HEK293 (cell line): ENCODE data around the gene MAP2.

ENCODE experiments used
- CTCF ChIA-PET: fragments of 350-600 bp; formaldehyde crosslinking; extraction: SDS; loops from one replicate; lab custom pipeline; 2021; ENCODE audit warnings: antibody characterized with exemption; lab: Yijun Ruan, JAX
- POLR2A ChIA-PET: fragments of 300-600 bp; formaldehyde crosslinking; extraction: SDS; loops from one replicate; lab custom pipeline; 2020; ENCODE audit warnings: antibody characterized with exemption, inconsistent platforms; lab: Yijun Ruan, JAX
- H3K27ac ChIP-seq: fragments of 200-500 bp; sonication (Bioruptor generic); 2 replicates; pipeline ENCODE4 v1.5.1; 2014; ENCODE audit warnings: low read depth, low read length, control low read depth, inconsistent platforms; ENCODE audit errors: extremely low read depth
- H3K36me3 ChIP-seq, 2 experiments: fragments of 200-500 bp in 1 of 2; sonication (Bioruptor generic) in 1 of 2; 1 replicate in 1 of 2; 2 replicates in 1 of 2; pipeline ENCODE4 v1.5.1; 2014 to 2017; ENCODE audit warnings: inconsistent platforms in 2 of 2, low read length in 2 of 2; ENCODE audit not compliant: control insufficient read depth in 2 of 2, insufficient read depth in 1 of 2
- H3K4me1 ChIP-seq: fragments of 200-500 bp; sonication (Bioruptor generic); 2 replicates; pipeline ENCODE4 v1.5.1; 2014; ENCODE audit warnings: mild to moderate bottlenecking, low read length, inconsistent platforms; ENCODE audit not compliant: control insufficient read depth, insufficient read depth
- H3K4me3 ChIP-seq: 2 replicates; pipeline ENCODE4 v1.5.1; 2011; ENCODE audit warnings: low read depth, mild to moderate bottlenecking, control low read depth, low read length, moderate library complexity
- H3K9me3 ChIP-seq: fragments of 200-500 bp; sonication (Bioruptor generic); 2 replicates; pipeline ENCODE4 v1.5.1; 2014; ENCODE audit warnings: low read depth, low read length, inconsistent platforms; ENCODE audit not compliant: control insufficient read depth, insufficient read depth
- FEZF1 ChIP-seq: fragments of 450-650 bp; formaldehyde crosslinking; IDR thresholded peaks from 2 replicates; pipeline ENCODE4 v1.5.1; 2016; ENCODE audit warnings: missing biosample characterization, missing genetic modification characterization
- GLI2 ChIP-seq: fragments of 450-650 bp; formaldehyde crosslinking; IDR thresholded peaks from 2 replicates; pipeline ENCODE4; 2017; ENCODE audit warnings: missing biosample characterization, missing genetic modification characterization, low read depth, borderline replicate concordance
- KLF10 ChIP-seq: fragments of 450-650 bp; IDR thresholded peaks from 2 replicates; pipeline ENCODE4 v1.5.1; 2018; ENCODE audit warnings: missing biosample characterization, mild to moderate bottlenecking, missing genetic modification characterization
- KLF7 ChIP-seq: fragments of 450-650 bp; formaldehyde crosslinking; IDR thresholded peaks from 2 replicates; pipeline ENCODE4 v1.5.1; 2016; ENCODE audit warnings: missing biosample characterization, missing genetic modification characterization, borderline replicate concordance
- MZF1 ChIP-seq: fragments of 450-650 bp; formaldehyde crosslinking; IDR thresholded peaks from 2 replicates; pipeline ENCODE4 v1.5.1; 2017; ENCODE audit warnings: missing biosample characterization, missing genetic modification characterization, borderline replicate concordance
- PRDM1 ChIP-seq: fragments of 450-650 bp; formaldehyde crosslinking; IDR thresholded peaks from 2 replicates; pipeline ENCODE4; 2016; ENCODE audit warnings: missing biosample characterization, missing genetic modification characterization
- RBAK ChIP-seq: fragments of 450-650 bp; formaldehyde crosslinking; IDR thresholded peaks from 2 replicates; pipeline ENCODE4 v1.5.1; 2016; ENCODE audit warnings: missing biosample characterization, missing genetic modification characterization
- SALL2 ChIP-seq: fragments of 450-650 bp; formaldehyde crosslinking; IDR thresholded peaks from 2 replicates; pipeline ENCODE4 v1.5.0; 2017; ENCODE audit warnings: missing biosample characterization, mild to moderate bottlenecking, missing genetic modification characterization, borderline replicate concordance
- WT1 ChIP-seq: fragments of 450-650 bp; formaldehyde crosslinking; IDR thresholded peaks from 2 replicates; pipeline ENCODE4 v1.5.1; 2016; ENCODE audit warnings: missing biosample characterization, missing genetic modification characterization
- ZNF16 ChIP-seq: fragments of 450-650 bp; formaldehyde crosslinking; IDR thresholded peaks from 2 replicates; pipeline ENCODE4 v1.5.1; 2016; ENCODE audit warnings: low read depth, missing biosample characterization, missing genetic modification characterization
- ZNF184 ChIP-seq: fragments of 450-650 bp; IDR thresholded peaks from 2 replicates; pipeline ENCODE4 v1.5.1; 2018; ENCODE audit warnings: missing biosample characterization, mild to moderate bottlenecking, missing genetic modification characterization
- ZNF311 ChIP-seq: fragments of 450-650 bp; formaldehyde crosslinking; IDR thresholded peaks from 2 replicates; pipeline ENCODE4 v1.5.1; 2017; ENCODE audit warnings: missing biosample characterization, missing genetic modification characterization, borderline replicate concordance
- ZNF391 ChIP-seq: fragments of 450-650 bp; formaldehyde crosslinking; IDR thresholded peaks from 2 replicates; pipeline ENCODE4 v1.5.1; 2016; ENCODE audit warnings: low read depth, missing biosample characterization, missing genetic modification characterization, borderline replicate concordance
- ZNF404 ChIP-seq: fragments of 450-650 bp; formaldehyde crosslinking; IDR thresholded peaks from 2 replicates; pipeline ENCODE4 v1.5.1; 2017; ENCODE audit warnings: missing biosample characterization, missing genetic modification characterization
- ZNF426 ChIP-seq: fragments of 450-650 bp; formaldehyde crosslinking; IDR thresholded peaks from 2 replicates; pipeline ENCODE4 v1.5.1; 2017; ENCODE audit warnings: missing biosample characterization, missing genetic modification characterization, mild to moderate bottlenecking, inconsistent platforms, moderate library complexity
- ZNF514 ChIP-seq: fragments of 450-650 bp; formaldehyde crosslinking; IDR thresholded peaks from 2 replicates; pipeline ENCODE4 v1.5.1; 2016; ENCODE audit warnings: missing biosample characterization, missing genetic modification characterization
- ZNF529 ChIP-seq: fragments of 450-650 bp; formaldehyde crosslinking; IDR thresholded peaks from 2 replicates; pipeline ENCODE4 v1.5.1; 2017; ENCODE audit warnings: missing genetic modification characterization, missing biosample characterization; ENCODE audit not compliant: insufficient replicate concordance
- ZNF544 ChIP-seq: fragments of 450-650 bp; formaldehyde crosslinking; IDR thresholded peaks from 2 replicates; pipeline ENCODE4 v1.5.0; 2017; ENCODE audit warnings: missing biosample characterization, missing genetic modification characterization
- ZNF561 ChIP-seq: fragments of 450-650 bp; IDR thresholded peaks from 2 replicates; pipeline ENCODE4 v1.5.1; 2018; ENCODE audit warnings: missing biosample characterization, missing genetic modification characterization, borderline replicate concordance
- ZNF600 ChIP-seq: fragments of 450-650 bp; formaldehyde crosslinking; IDR thresholded peaks from 2 replicates; pipeline ENCODE4 v1.5.1; 2016; ENCODE audit warnings: missing biosample characterization, missing genetic modification characterization
- ZNF621 ChIP-seq: fragments of 450-650 bp; formaldehyde crosslinking; IDR thresholded peaks from 2 replicates; pipeline ENCODE4 v1.5.1; 2017; ENCODE audit warnings: missing biosample characterization, missing genetic modification characterization
- ZNF626 ChIP-seq: fragments of 450-650 bp; sonication (Bioruptor Pico); formaldehyde crosslinking; IDR thresholded peaks from 2 replicates; pipeline ENCODE4 v1.5.1; 2018; ENCODE audit warnings: missing biosample characterization, missing genetic modification characterization, inconsistent platforms
- ZNF670 ChIP-seq: fragments of 450-650 bp; formaldehyde crosslinking; IDR thresholded peaks from 2 replicates; pipeline ENCODE4 v1.5.1; 2016; ENCODE audit warnings: missing biosample characterization, missing genetic modification characterization, low read depth
- ZNF830 ChIP-seq: fragments of 450-650 bp; IDR thresholded peaks from 2 replicates; pipeline ENCODE4 v1.5.0; 2018; ENCODE audit warnings: missing biosample characterization, missing genetic modification characterization, low read depth, mild to moderate bottlenecking, moderate library complexity
- ZSCAN16 ChIP-seq: fragments of 450-650 bp; formaldehyde crosslinking; IDR thresholded peaks from 2 replicates; pipeline ENCODE4 v1.5.1; 2016; ENCODE audit warnings: missing biosample characterization, missing genetic modification characterization
- ZSCAN23 ChIP-seq: fragments of 450-650 bp; formaldehyde crosslinking; IDR thresholded peaks from 2 replicates; pipeline ENCODE4 v1.5.1; 2016; ENCODE audit warnings: missing biosample characterization, missing genetic modification characterization
- TF ChIP-seq, protein P1 (sequence below): fragments of 450-650 bp; formaldehyde crosslinking; IDR thresholded peaks from 2 replicates; pipeline ENCODE4 v1.5.1; 2016; ENCODE audit warnings: missing biosample characterization, missing genetic modification characterization
- TF ChIP-seq, protein P2 (sequence below): fragments of 450-650 bp; formaldehyde crosslinking; IDR thresholded peaks from 2 replicates; pipeline ENCODE4 v1.5.1; 2016; ENCODE audit warnings: missing biosample characterization, missing genetic modification characterization
- TF ChIP-seq, protein P3 (sequence below): fragments of 450-650 bp; formaldehyde crosslinking; IDR thresholded peaks from 2 replicates; pipeline ENCODE4 v1.5.1; 2017; ENCODE audit warnings: missing biosample characterization, missing genetic modification characterization
- TF ChIP-seq, protein P4 (sequence below): fragments of 450-650 bp; formaldehyde crosslinking; IDR thresholded peaks from 2 replicates; pipeline ENCODE4 v1.5.1; 2016; ENCODE audit warnings: missing biosample characterization, missing genetic modification characterization

The MAP2 gene

DNA sequence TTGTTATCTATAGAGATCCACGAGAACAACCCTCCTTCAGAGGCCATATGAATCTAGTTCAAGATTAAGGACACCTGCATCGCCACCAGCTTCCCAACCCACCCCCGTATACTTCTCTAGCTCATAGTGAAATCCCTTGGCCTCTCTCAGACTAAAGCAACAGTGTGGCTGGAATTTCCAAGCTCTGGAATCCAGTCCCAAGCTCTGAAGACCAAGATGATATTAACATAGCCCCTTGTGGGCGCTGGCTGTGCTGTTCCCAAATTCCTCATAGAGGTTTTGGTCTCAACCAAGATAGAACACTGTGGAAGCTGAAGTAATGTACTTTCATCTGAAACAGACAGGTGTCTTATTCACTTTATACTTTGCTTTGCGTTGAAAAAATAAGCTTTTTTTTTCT is 139.6 kb downstream of the MAP2 start (continued):
- no peak for TF ChIP-seq ZNF670 (tag by site-specific recombination)

DNA sequence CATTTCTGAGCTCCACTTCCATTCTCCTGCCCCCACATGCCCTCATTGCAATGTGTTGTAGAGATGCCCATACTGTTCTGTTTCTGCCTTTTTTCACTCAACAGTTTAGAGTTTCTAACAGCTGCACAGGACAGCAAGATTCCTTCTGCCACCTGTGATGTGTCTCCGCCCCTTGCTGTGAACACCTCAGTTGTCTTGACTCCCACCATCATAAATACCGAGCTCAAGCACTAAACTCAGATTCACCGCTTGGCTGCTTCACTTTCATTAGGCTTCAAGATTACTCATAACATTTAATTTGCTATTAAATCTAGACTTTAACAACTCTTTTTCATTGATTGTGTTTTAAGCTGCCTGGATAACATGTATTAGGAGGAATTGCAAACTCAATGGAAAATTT is 141.0 kb downstream of the MAP2 start:
- no peak for TF ChIP-seq ZNF621 (tag by site-specific recombination)
- no peak for TF ChIP-seq GLI2 (tag by site-specific recombination)
- TF ChIP-seq ZNF404 (tag by site-specific recombination), result no peak
- TF ChIP-seq FEZF1 (tag by site-specific recombination), result no peak
- TF ChIP-seq WT1 (tag by site-specific recombination), result no peak
- TF ChIP-seq ZSCAN16 (tag by site-specific recombination), result no peak
- TF ChIP-seq, protein P1, sequence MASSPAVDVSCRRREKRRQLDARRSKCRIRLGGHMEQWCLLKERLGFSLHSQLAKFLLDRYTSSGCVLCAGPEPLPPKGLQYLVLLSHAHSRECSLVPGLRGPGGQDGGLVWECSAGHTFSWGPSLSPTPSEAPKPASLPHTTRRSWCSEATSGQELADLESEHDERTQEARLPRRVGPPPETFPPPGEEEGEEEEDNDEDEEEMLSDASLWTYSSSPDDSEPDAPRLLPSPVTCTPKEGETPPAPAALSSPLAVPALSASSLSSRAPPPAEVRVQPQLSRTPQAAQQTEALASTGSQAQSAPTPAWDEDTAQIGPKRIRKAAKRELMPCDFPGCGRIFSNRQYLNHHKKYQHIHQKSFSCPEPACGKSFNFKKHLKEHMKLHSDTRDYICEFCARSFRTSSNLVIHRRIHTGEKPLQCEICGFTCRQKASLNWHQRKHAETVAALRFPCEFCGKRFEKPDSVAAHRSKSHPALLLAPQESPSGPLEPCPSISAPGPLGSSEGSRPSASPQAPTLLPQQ (tag by site-specific recombination), result no peak
- no peak for TF ChIP-seq RBAK (tag by site-specific recombination)
- no peak for TF ChIP-seq ZNF626
- TF ChIP-seq SALL2 (tag by site-specific recombination), result no peak
- TF ChIP-seq ZNF544, result no peak
- TF ChIP-seq ZNF561, result no peak
- no peak for TF ChIP-seq ZNF184
- TF ChIP-seq ZNF529 (tag by site-specific recombination), result no peak
- no peak for TF ChIP-seq ZNF600 (tag by site-specific recombination)
- no peak for TF ChIP-seq KLF10 (tag by site-specific recombination)
- TF ChIP-seq, all 188 proteins: peak for 0
- Histone ChIP-seq H3K9me3 (no peaks in the 10 kb centered on the region), H3K36me3 (no peaks in the 10 kb centered on the region), H3K4me1 (no peaks in the 10 kb centered on the region), H3K4me3 (no peak overlapping the region), H3K27ac (no peak overlapping the region)
- POLR2A ChIA-PET, result no interaction called here
- CTCF ChIA-PET, result interaction anchor here (0.6 to 6.5 kb wide), 3 partner anchors 8 to 230 kb away, joined by 4 to 23 read pairs (median 6); no protein-coding TSS in a partner anchor

DNA sequence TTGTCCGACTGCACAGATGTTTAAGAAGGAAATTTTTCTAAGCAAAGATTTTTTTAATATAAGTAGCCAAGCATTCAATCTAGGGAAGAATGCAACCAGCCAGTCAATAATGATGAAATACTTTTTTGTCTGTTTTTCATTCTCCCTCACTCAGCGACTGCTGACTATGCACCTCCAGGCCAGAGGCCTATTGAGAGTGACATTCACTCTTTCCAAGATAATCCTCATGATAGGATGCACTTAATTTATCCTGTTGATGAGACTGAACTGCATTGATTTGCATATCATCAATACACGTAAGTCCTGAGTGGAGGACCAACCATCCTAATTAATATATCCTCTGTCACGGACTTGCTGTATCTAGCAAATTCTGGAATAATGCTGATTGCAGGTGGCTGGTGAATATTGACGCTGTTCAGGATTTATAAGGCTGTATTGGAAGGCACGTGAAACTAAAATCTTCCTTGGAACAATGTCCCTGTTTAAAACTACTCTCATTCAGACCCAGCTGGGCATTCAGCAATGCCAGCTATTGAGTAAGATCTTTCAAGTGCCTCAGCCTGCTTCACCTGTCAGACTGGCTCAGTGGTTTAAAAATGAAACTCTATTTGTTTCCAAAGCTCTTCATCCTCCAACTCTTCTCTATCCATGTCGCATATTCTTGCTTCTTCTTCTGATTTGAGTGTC is 142.2 kb downstream of the MAP2 start:
- H3K9me3 ChIP-seq, result no peaks in the 10 kb centered on the region
- POLR2A ChIA-PET, result no interaction called here
- no peaks in the 10 kb centered on the region for H3K36me3 ChIP-seq
- H3K4me3 ChIP-seq, result no peak overlapping the region
- H3K27ac ChIP-seq, result no peak overlapping the region
- H3K4me1 ChIP-seq, result no peaks in the 10 kb centered on the region
- CTCF ChIA-PET, result interaction anchor here (1.6 to 6.5 kb wide), 2 partner anchors 9 to 231 kb away, joined by 6 to 23 read pairs; no protein-coding TSS in a partner anchor
- TF ChIP-seq, protein P2, sequence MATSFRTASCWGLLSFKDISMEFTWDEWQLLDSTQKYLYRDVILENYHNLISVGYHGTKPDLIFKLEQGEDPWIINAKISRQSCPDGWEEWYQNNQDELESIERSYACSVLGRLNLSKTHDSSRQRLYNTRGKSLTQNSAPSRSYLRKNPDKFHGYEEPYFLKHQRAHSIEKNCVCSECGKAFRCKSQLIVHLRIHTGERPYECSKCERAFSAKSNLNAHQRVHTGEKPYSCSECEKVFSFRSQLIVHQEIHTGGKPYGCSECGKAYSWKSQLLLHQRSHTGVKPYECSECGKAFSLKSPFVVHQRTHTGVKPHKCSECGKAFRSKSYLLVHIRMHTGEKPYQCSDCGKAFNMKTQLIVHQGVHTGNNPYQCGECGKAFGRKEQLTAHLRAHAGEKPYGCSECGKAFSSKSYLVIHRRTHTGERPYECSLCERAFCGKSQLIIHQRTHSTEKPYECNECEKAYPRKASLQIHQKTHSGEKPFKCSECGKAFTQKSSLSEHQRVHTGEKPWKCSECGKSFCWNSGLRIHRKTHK (tag by site-specific recombination), result no peak
- TF ChIP-seq ZNF830 (no peak), KLF7 (no peak), ZSCAN23 (no peak), PRDM1 (tag by site-specific recombination) (no peak), ZNF514 (tag by site-specific recombination) (no peak), ZNF311 (no peak), ZNF391 (tag by site-specific recombination) (no peak), MZF1 (no peak), SALL2 (tag by site-specific recombination) (no peak), ZNF16 (tag by site-specific recombination) (no peak), ZNF426 (tag by site-specific recombination) (no peak)
- TF ChIP-seq, protein P3, sequence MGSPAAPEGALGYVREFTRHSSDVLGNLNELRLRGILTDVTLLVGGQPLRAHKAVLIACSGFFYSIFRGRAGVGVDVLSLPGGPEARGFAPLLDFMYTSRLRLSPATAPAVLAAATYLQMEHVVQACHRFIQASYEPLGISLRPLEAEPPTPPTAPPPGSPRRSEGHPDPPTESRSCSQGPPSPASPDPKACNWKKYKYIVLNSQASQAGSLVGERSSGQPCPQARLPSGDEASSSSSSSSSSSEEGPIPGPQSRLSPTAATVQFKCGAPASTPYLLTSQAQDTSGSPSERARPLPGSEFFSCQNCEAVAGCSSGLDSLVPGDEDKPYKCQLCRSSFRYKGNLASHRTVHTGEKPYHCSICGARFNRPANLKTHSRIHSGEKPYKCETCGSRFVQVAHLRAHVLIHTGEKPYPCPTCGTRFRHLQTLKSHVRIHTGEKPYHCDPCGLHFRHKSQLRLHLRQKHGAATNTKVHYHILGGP, result no peak
- TF ChIP-seq, protein P4, sequence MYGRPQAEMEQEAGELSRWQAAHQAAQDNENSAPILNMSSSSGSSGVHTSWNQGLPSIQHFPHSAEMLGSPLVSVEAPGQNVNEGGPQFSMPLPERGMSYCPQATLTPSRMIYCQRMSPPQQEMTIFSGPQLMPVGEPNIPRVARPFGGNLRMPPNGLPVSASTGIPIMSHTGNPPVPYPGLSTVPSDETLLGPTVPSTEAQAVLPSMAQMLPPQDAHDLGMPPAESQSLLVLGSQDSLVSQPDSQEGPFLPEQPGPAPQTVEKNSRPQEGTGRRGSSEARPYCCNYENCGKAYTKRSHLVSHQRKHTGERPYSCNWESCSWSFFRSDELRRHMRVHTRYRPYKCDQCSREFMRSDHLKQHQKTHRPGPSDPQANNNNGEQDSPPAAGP (tag by site-specific recombination), result no peak
